ENCODE measurements around the gene SIRPB2. TPM values are rescaled to one million over a fixed set of nuclear protein-coding genes. Genes with fewer than 3 reads are reported as not detected.

Gene SIRPB2
- total and polyA plus RNA-seq, 2 donors from 2014 or later: 0.86 to 8.2 TPM

- no peak for TF ChIP-seq CTCF (IDR thresholded peaks at IDR 0.05; ENCODE audit: borderline replicate concordance, extremely low read depth, insufficient read depth)
- no peak overlapping the region for H3K27ac ChIP-seq (ENCODE audit: low read depth in 2 of 2, low read length in 2 of 2)
- no peaks in the 10 kb centered on the region for H3K27me3 ChIP-seq (ENCODE audit: control insufficient read depth, insufficient read depth, low read length)
- no peaks in the 10 kb centered on the region for H3K4me1 ChIP-seq (ENCODE audit: control insufficient read depth in 2 of 3, insufficient read depth in 2 of 3, low read depth in 1 of 3, low read length in 3 of 3)
- H3K4me3 ChIP-seq (ENCODE audit: low read length in 3 of 3): no peak overlapping the region
- DNase-seq (peak in 1 of 5 donors; percentile 12), FAIRE-seq (no peak)
- peaks cover 3 to 7% (median 5%) of the 10 kb centered on the region in 3 donors for H3K9me3 ChIP-seq (ENCODE audit: control insufficient read depth in 2 of 3, insufficient read depth in 1 of 3, low read length in 3 of 3)
- peaks cover 33 to 81% (median 54%) of the 10 kb centered on the region in 3 donors for H3K36me3 ChIP-seq (ENCODE audit: control insufficient read depth in 2 of 3, insufficient read depth in 3 of 3, low read length in 3 of 3)
- intact Hi-C loops (cut with DNase I): no loop called here
- H3K9ac ChIP-seq (ENCODE audit: low read length in 3 of 3): no peak overlapping the region
Observed at GRCh38 chr20:1456300-1456699, 34.9 kb downstream of the SIRPB2 start.

GRCh38 chr20:1450926-1451491, 40.2 kb downstream of the SIRPB2 start:
- Histone ChIP-seq H3K4me1 (ENCODE audit: control insufficient read depth in 2 of 3, insufficient read depth in 2 of 3, low read depth in 1 of 3, low read length in 3 of 3) (no peaks in the 10 kb centered on the region), H3K4me3 (ENCODE audit: low read length in 3 of 3) (no peak overlapping the region), H3K36me3 (ENCODE audit: control insufficient read depth in 2 of 3, insufficient read depth in 3 of 3, low read length in 3 of 3) (peaks cover 43 to 97% (median 77%) of the 10 kb centered on the region in 3 donors), H3K27me3 (ENCODE audit: control insufficient read depth, insufficient read depth, low read length) (no peaks in the 10 kb centered on the region), H3K9me3 (ENCODE audit: control insufficient read depth in 2 of 3, insufficient read depth in 1 of 3, low read length in 3 of 3) (peaks cover 3 to 14% (median 5%) of the 10 kb centered on the region in 3 donors), H3K27ac (ENCODE audit: low read depth in 2 of 2, low read length in 2 of 2) (no peak overlapping the region), H3K9ac (ENCODE audit: low read length in 3 of 3) (no peak overlapping the region)
- TF ChIP-seq CTCF (IDR thresholded peaks at IDR 0.05; ENCODE audit: borderline replicate concordance, extremely low read depth, insufficient read depth): no peak
- FAIRE-seq (no peak), DNase-seq (no peak)
- intact Hi-C loops (cut with DNase I): no loop called here

- no peaks in the 10 kb centered on the region for H3K27me3 ChIP-seq (ENCODE audit: control insufficient read depth, insufficient read depth, low read length)
- no peak overlapping the region for H3K9ac ChIP-seq (ENCODE audit: low read length in 3 of 3)
- H3K27ac ChIP-seq (ENCODE audit: low read depth in 2 of 2, low read length in 2 of 2): no peak overlapping the region
- intact Hi-C loops (cut with DNase I): no loop called here
- H3K9me3 ChIP-seq (ENCODE audit: control insufficient read depth in 2 of 3, insufficient read depth in 1 of 3, low read length in 3 of 3): peaks cover 3 to 14% (median 5%) of the 10 kb centered on the region in 3 donors
- DNase-seq (no peak), FAIRE-seq (no peak)
- H3K4me1 ChIP-seq (ENCODE audit: control insufficient read depth in 2 of 3, insufficient read depth in 2 of 3, low read depth in 1 of 3, low read length in 3 of 3): no peaks in the 10 kb centered on the region
- no peak for TF ChIP-seq CTCF (IDR thresholded peaks at IDR 0.05; ENCODE audit: borderline replicate concordance, extremely low read depth, insufficient read depth)
- H3K4me3 ChIP-seq (ENCODE audit: low read length in 3 of 3): no peak overlapping the region
- peaks cover 40 to 97% (median 87%) of the 10 kb centered on the region in 3 donors for H3K36me3 ChIP-seq (ENCODE audit: control insufficient read depth in 2 of 3, insufficient read depth in 3 of 3, low read length in 3 of 3)
Observed at GRCh38 chr20:1449370-1449769, 41.9 kb downstream of the SIRPB2 start.

Measured in kidney (tissue), 14 donors.